Hematopoietic multipotent progenitor cell treated with erythropoietin and hydrocortisone succinate and interleukin-3 and kit ligand, for 15 days (in vitro differentiated cells): ENCODE measurements around the gene HOXD11.

Experiments
- DNase-seq: peaks from one replicate; pipeline ENCODE4 v3.0.0-alpha.2; 2015; ENCODE audit warnings: low spot score

HOXD11 gene

DNA sequence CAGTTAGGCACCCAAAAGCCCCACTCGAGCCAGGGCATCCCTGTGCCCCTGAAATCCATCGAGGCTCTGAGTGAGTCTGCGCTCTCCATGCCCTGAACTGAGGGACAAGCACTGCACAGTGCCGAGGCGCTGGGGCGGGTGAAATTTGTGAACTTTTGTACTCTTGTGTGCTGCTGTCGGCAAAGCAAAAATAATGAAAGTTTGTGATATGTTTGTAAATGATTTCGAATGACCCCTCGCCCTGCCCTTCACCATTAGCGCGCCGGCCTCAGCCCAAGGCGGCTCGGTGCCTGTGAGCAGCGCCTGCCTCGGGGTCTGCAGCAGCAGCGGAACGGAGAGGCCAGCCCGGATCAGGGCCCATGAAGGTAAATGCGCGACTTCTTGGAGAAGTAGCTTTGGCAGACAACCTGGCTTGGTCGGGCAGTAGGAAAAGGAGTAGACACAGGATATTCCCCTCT is 42.4 kb downstream of the HOXD11 start:
- DNase-seq, result no peak

DNA sequence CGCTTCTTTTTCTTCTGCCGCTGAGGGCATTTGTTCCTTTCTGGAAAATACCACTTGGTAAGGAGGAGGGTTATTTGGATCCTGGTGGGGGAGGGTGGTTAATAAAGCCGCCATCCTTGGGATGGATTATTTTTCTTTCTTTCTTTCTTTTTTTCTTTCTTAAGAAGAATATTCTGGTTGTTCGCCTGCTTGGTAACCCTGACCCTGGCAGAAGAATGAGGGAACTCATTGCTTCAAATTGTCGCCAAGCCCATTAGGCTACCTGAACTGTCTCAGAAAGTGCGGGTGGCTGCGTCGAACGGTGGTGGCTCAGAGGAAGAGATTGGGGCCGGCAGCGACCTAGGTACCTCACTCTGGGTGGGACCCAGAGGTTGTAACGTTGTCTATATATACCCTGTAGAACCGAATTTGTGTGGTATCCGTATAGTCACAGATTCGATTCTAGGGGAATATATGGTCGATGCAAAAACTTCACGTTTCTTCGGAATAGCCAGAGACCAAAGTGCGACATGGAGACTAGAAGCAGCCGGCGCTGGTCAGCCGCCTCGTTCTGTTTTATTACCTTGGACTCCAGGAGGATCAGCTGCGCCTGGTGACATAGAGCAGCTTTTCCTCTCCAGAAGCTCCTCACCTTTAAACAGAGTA is 43.0 kb downstream of the HOXD11 start:
- no peak for DNase-seq

DNA sequence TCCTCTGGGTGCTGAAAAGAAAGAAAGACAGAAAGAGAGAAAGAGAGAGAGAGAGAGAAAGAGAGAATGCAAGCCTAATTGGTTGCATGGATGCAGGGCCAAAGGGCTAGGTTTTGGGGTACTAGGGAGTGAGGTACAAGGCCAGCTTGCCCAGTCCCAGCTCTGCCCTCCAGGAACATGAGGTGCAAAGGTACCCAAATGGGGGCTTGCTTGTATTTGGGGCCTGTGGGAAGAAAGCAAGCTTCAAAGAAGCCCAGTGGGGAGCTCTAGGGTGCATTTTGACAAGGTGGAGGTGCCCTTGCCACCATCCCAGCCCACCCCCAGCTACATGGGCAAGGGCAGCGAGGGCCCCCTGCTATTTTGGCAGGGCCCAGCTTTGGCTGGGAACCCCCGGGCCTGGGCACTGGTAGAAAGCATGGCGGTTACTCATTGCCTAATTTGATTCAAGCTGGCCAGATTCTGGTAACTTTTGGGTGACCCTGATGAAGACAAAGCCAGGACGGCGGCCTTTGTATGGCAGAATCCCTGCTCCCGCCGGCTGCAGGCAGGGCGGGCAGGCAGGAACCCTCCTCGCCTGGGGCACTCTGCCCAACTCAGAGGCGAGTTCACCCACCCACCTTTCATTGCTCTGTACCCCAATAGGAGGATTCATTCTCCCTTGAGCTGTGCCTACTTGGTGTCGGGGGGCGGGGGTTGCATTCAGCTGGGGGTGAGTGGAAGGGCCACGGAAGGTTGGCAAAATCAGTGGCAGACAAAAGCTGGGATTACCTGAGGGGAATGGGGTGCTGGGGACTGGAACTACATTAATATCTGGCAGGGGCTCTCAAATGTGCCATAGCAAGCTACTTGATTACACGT is 43.7 kb downstream of the HOXD11 start:
- no peak for DNase-seq

DNA sequence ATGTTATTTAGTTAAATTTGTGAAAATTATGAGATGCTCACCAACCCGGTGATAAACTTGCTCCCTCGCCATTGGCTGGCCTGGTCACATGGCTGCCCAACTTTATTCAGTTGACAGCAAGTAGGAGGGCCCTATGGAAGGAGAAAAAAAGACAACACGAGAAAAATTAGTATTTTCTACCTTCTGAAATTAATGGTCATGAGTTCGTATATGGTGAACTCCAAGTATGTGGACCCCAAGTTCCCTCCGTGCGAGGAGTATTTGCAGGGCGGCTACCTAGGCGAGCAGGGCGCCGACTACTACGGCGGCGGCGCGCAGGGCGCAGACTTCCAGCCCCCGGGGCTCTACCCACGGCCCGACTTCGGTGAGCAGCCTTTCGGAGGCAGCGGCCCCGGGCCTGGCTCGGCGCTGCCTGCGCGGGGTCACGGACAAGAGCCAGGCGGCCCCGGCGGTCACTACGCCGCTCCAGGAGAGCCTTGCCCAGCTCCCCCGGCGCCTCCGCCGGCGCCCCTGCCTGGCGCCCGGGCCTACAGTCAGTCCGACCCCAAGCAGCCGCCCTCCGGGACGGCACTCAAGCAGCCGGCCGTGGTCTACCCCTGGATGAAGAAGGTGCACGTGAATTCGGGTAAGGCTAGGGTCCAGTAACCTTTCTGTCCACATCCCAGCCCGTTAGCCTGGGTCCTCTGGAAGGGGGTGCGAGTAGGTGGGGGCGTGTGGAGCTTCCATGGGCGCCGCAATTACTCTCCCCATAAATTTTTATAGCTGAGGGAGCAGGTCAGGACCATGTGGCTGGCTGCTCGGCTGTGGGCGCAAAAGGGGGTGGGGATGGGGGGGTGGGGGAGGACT is 44.6 kb downstream of the HOXD11 start, which contains the start of gene HOXD4:
Gene HOXD4, plus strand, starts transcription at position 109 of the 846 bp plus-strand sequence. Its CDS starts 84 bp downstream, at position 193.
- no peak for DNase-seq

DNA sequence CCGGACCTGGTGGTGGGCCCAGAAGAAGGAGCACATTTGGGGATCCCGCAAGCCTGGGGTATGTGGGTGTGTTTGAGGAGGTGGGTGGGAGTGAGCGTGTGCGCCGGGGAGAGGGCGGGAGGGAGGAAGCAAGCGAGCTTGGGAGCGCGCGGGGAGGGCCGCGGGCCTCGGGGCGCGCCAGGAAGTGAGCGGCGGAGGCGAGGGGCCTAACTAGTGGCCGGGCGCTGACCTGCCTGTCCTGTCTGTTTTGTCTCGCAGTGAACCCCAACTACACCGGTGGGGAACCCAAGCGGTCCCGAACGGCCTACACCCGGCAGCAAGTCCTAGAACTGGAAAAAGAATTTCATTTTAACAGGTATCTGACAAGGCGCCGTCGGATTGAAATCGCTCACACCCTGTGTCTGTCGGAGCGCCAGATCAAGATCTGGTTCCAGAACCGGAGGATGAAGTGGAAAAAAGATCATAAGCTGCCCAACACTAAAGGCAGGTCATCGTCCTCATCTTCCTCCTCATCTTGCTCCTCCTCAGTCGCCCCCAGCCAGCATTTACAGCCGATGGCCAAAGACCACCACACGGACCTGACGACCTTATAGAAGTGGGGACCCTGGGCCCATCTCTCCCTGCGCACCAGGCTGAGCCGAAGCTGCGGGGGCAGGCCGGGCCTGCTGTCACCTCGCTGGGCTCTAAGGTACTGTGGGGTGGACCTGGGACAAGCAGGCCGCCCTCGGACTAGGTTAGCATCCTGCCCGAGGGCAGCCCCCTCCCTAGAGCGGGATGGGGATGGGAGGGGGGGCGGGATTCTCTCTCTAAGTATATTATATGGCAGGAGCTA is 45.5 kb downstream of the HOXD11 start:
- no peak for DNase-seq

DNA sequence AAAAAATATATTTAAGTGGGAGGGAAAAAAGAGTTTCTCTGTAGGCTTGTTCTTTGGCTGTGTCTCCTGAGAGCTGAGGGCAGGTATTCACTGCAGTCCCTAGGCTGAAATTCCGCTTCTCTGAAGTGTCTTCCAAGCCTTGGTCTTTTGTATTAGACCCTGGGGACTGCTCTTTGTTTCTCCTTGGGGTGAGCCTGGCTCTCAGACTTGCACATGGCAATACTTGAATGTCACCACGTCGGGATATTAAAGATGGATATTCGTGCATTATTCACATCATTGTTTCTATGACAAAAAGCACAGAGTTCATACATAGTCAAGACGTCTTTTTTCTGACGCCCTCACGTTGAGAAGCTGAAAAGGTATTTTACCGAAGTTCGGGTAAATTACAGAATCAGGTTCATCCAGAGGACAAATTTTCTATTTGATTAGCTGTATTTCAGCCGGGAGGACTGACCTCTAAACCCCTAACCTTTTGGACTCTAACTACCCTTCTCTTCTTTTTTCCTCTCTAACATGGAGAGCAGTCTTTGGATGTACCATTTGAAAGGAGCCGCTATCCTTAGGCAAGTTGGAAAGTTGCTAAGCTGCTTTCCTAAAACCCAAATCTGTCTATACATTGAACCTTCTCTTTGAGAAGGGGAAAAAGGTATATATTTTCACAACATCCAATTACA is 47.6 kb downstream of the HOXD11 start:
- DNase-seq, result no peak

DNA sequence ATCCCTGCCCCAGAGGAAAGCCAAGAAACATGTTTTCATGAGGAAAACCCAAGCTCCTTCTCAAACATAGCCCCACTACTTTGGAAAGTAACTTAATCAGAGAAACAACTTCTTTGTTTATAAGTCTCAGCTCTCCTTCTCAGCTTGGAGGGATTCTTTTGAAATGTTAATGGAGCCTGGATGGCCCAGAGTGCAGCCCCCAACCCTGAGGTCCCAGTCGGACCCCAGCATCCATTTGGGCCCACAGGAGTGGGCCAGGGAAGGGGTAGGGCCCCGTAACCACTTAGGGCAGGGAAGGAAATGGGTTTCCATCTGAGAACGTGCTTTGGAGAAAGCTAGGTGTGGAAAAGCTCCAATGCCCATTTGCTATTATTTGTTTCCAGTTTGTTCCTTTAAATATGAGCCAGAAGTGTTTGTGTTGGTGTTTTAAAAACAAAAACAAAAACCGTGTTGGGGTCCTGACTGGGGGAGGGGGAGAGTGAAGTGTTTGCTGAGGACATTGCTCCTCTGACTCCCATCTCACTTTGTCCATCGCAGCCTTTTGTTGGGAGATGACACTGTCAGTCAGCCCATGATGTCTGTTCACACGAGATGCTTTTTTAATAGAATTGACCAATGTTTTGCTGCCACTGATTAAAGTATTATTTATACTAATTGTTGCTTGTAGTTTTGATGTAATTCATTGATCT is 48.4 kb downstream of the HOXD11 start:
- DNase-seq, result no peak

DNA sequence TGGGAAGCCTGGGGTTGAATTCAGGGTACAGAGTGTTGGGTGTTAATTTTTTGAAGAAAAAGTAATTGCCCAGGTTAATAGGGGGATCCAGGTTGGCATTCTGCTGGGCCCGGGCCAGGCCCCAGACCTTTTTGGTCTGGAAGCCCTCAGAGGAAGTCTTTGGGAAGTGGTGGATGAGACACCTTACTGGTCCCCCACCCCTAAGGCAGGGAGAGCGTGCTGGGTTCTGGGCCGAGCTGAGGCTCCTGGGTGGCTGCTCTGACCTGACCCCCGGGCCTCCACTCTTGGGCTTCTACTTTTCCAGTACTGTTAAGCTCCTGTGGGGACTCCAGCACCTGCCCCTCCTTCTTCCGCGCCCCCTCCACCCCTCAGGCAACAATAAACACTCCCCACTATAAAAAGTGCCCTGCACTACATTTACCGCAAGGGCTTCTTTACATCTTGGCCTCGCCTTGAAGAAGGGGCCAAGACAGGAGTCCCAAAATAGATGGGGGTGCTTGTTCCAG is 49.3 kb downstream of the HOXD11 start:
- DNase-seq, result no peak

DNA sequence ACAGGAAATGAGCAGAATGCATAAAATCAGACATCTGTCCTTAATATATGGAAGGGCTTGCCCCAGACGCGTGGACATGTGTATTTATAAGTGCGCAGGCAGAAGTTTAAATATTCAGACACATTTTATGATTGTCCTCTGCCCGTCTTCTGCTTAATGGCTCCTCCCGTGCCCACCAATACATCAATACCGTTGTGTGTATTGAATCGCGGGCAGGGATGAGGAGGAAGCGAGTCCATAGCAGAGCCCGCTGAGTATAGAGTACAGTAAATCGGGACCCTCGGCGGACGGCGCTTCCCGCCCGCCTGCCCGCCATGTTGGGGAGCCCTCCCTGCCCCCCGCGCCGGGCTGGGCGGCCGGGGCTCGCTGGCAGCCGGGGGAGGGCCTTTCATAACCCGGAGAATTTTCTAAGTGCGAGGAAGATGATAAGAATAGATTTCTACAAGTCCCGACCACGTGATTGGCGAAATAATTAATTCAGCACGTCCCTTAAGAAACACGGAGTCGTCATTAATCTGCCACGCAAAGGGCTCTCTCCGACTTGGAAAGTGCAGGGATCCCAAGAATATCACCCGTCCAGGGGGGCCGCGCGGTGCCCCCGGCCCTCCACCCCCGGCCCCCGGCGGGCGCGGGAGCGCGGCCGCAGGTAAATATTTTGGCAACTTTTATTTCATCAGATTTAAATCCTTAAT is 49.9 kb downstream of the HOXD11 start, which contains the start of gene HOXD3:
Gene HOXD3, plus strand, starts transcription at position 501 of the 692 bp plus-strand sequence. CDS start 11,808 bp downstream, outside the sequence.
- no peak for DNase-seq

DNA sequence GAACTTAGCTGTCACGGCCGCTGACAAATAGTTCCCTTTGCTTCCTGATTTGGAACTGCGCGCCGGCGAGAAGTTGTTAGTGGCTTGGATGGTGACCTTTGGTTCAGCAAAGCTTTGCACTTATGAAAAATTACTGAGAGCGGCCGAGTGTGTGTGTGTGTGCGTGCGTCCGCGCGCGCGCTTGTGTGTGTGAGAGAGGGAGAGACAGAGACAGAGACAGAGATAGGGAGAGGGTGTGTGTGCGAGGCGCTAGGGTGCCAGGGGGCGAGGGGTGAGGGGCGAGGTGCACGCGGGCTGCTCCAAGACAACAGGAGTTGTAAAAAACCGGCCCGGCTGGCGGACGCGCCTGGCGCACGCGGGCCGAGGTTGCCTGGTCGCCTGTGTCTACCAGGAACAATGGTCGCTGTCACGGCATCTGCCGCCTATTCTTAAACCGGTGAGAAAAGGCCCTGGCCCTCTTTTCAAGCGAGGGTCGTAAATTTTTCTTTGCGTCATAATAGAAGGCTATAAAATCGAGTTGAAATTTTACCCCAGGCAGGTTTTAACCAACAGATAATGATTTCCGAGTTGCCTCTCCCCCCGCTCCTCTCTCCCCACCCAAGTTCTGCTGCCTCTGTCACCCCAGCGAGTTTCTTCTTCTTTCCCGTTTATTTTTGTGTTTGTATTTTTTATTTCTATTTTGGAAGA is 50.6 kb downstream of the HOXD11 start:
- no peak for DNase-seq

DNA sequence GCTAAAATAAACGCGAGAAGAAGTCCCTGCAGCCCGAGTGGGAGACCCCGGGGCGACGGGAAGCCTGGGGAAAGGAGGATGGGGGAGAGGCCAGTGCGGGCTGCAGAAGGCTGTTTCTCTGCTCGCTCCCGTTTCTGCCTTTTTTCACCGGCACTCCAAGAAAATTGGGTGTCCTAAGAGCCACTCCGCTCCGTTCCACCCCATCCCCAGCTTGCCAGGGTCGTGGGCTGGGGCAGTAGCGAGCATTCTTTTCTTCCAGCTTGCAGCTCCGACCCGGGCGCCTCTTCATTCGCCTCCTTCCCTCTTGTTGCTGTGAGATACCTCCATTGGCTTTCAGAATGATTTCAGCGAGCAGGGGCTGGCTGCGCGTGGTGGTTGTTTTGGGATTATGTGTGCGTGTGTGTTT is 51.1 kb downstream of the HOXD11 start:
- DNase-seq, result no peak

DNA sequence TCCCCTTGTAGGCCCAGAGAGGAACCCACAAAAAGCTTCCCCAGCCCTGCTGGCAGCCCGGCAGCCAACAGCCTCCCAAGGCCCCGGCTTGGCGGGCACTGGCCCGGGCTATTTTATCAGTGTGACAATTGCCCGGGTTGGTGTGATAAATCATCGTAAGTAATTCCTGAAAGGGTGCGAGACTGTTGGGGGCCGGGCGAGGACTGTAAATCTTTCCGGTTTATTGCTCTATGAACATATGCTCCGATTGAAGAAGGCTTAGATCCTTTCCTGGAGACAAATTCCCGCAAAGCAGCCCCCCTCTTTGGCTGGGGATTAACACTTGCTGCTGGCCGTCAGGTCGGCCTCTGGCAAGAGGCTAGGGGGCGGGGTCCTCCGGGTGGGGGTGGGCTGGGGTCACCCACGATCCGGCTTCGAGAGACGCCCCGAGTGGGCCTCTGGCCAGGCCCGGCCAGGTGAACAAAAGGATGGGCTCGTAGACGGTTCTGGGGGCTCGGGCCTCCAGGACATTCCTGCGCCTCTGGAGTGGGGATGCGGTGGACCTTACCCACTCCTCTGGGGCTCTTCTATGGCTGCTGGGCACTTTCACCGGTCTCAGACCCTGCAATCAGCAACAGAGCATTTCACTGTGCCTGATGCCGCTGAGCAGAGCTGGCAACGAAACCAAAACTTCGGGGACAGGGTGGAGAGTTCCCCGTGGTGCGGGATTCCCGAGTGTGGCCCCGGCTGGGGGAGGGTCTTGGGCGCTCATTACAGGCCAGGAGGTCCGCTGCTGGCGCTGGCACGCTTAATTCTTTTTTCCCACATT is 52.0 kb downstream of the HOXD11 start:
- DNase-seq, result no peak
